Neutrophil (primary cell): ENCODE measurements around the gene ERCC2.

ENCODE experiments used
- H3K27ac ChIP-seq: fragments of 200-600 bp; sonication (generic); 2 replicates; pipeline ENCODE4 v1.5.1; 2016; ENCODE audit warnings: mild to moderate bottlenecking, moderate library complexity
- H3K27me3 ChIP-seq: fragments of 200-600 bp; sonication (generic); 2 replicates; pipeline ENCODE4 v1.6.0; 2016; ENCODE audit warnings: mild to moderate bottlenecking
- H3K36me3 ChIP-seq: fragments of 200-600 bp; sonication (generic); 2 replicates; pipeline ENCODE4 v1.5.1; 2017
- H3K4me1 ChIP-seq, 2 experiments: fragments of 200-600 bp in 1 of 2; sonication (generic) in 1 of 2; 1 replicate in 1 of 2; 2 replicates in 1 of 2; pipeline versions ENCODE4 v1.5.1 to v1.6.1; 2013 to 2016; ENCODE audit warnings: low read depth in 1 of 2, low read length in 1 of 2, mild to moderate bottlenecking in 1 of 2, moderate library complexity in 1 of 2; ENCODE audit not compliant: control insufficient read depth in 1 of 2, insufficient read depth in 1 of 2
- H3K4me3 ChIP-seq, 2 experiments: fragments of 200-600 bp in 1 of 2; sonication (generic) in 1 of 2; 1 replicate in 1 of 2; 2 replicates in 1 of 2; pipeline ENCODE4 v1.5.1; 2013 to 2016; ENCODE audit warnings: low read depth in 1 of 2, low read length in 1 of 2, mild to moderate bottlenecking in 1 of 2, moderate library complexity in 1 of 2
- H3K9me3 ChIP-seq: fragments of 200-600 bp; sonication (generic); 2 replicates; pipeline ENCODE4 v1.5.1; 2016
- CTCF ChIP-seq: fragments of 200-600 bp; sonication (generic); IDR thresholded peaks from 2 replicates; pipeline ENCODE4 v1.5.1; 2016; ENCODE audit warnings: antibody characterized with exemption

Gene ERCC2

GRCh38 chr19:45304141-45304926 is 66.0 kb downstream of the ERCC2 start:
- H3K27me3 ChIP-seq = peaks cover 28% of the 10 kb centered on the region
- no peak overlapping the region for H3K27ac ChIP-seq
- H3K4me3 ChIP-seq = no peak overlapping the region
- H3K4me1 ChIP-seq = peaks cover 0 to 4% of the 10 kb centered on the region in 2 experiments
- no peak for TF ChIP-seq CTCF
- H3K9me3 ChIP-seq = no peaks in the 10 kb centered on the region
- peaks cover 13% of the 10 kb centered on the region for H3K36me3 ChIP-seq

- Histone ChIP-seq H3K27me3 (peaks cover 28% of the 10 kb centered on the region), H3K27ac (no peak overlapping the region), H3K36me3 (peaks cover 16% of the 10 kb centered on the region), H3K4me3 (no peak overlapping the region), H3K4me1 (peaks cover 0 to 7% of the 10 kb centered on the region in 2 experiments), H3K9me3 (no peaks in the 10 kb centered on the region)
- TF ChIP-seq CTCF = no peak
These were observed 66.9 kb downstream of the ERCC2 start for GRCh38 chr19:45303269-45304060.

- Histone ChIP-seq H3K36me3 (peaks cover 27% of the 10 kb centered on the region), H3K4me1 (peaks cover 0 to 7% of the 10 kb centered on the region in 2 experiments), H3K27ac (no peak overlapping the region), H3K27me3 (peaks cover 28% of the 10 kb centered on the region), H3K4me3 (no peak overlapping the region), H3K9me3 (no peaks in the 10 kb centered on the region)
- TF ChIP-seq CTCF = no peak
These were observed 68.0 kb downstream of the ERCC2 start for GRCh38 chr19:45302416-45302815.
